Endothelial cell of umbilical vein (primary cell): ENCODE measurements around the gene CD58. TPM values are rescaled to one million over a fixed set of nuclear protein-coding genes. Genes with fewer than 3 reads are reported as not detected.

ENCODE experiments used
- BruUV-seq: library from RNA; stranded (reverse); fragments of 400-500 nt; replicated peaks from 2 replicates; lab custom pipeline; 2021; lab: Mats Ljungman, UMichigan
- CTCF ChIA-PET: fragments of 300-600, 350-600 bp; sonication (Branson Sonifier 250); formaldehyde crosslinking; loops from one replicate; lab custom pipeline; 2021; ENCODE audit warnings: antibody characterized with exemption, inconsistent platforms; lab: Charles Lee
- POLR2A ChIA-PET: fragments of 300-600, 350-600 bp; sonication (Branson Sonifier 250); formaldehyde crosslinking; loops from one replicate; lab custom pipeline; 2021; ENCODE audit warnings: antibody characterized with exemption, inconsistent platforms; lab: Charles Lee
- DNase-seq: peaks from one replicate; pipeline ENCODE4 v3.0.0-alpha.2; 2011; ENCODE audit warnings: low read depth, low spot score
- FAIRE-seq: peaks from 2 replicates; lab custom pipeline; 2011; peaks lifted over from hg19 to GRCh38; lab: Jason Lieb, UNC
- H2AFZ ChIP-seq: 2 replicates; pipeline ENCODE4 v1.6.0; 2012; ENCODE audit warnings: low read depth, low read length, control low read depth, inconsistent platforms
- H3K27ac ChIP-seq: 2 replicates; pipeline ENCODE4 v1.5.1; 2011; ENCODE audit warnings: low read depth, mild to moderate bottlenecking, control low read depth, low read length, moderate library complexity; ENCODE audit not compliant: insufficient read depth
- H3K27me3 ChIP-seq, 2 experiments: 2 replicates each; pipeline versions ENCODE4 v1.6.0 to v1.6.1; 2011; ENCODE audit warnings: low read length in 2 of 2, mixed read lengths in 1 of 2; ENCODE audit not compliant: control insufficient read depth in 2 of 2, insufficient read depth in 2 of 2
- H3K36me3 ChIP-seq, 2 experiments: 2 replicates in 1 of 2; 3 replicates in 1 of 2; pipeline ENCODE4 v1.5.1; 2011; ENCODE audit warnings: low read length in 2 of 2, mild to moderate bottlenecking in 1 of 2, moderate library complexity in 1 of 2; ENCODE audit not compliant: control insufficient read depth in 2 of 2, insufficient read depth in 2 of 2; ENCODE audit errors: extremely low read depth in 1 of 2
- H3K4me1 ChIP-seq: 3 replicates; pipeline ENCODE4 v1.5.1; 2011; ENCODE audit warnings: mild to moderate bottlenecking, low read length; ENCODE audit not compliant: control insufficient read depth, insufficient read depth; ENCODE audit errors: extremely low read depth
- H3K4me2 ChIP-seq: 2 replicates; pipeline ENCODE4 v1.6.1; 2011; ENCODE audit warnings: low read length, control low read depth, mixed read lengths; ENCODE audit not compliant: insufficient read depth
- H3K4me3 ChIP-seq, 3 experiments: fragments of 200-600 bp in 1 of 3; sonication (generic), shearing (Covaris generic) in 1 of 3; replicated peaks in 1 of 3; 2 replicates each; pipeline ENCODE4 v1.5.1; 2011 to 2016; ENCODE audit warnings: control low read depth in 3 of 3, low read length in 3 of 3, mild to moderate bottlenecking in 2 of 3, inconsistent platforms in 1 of 3, low read depth in 1 of 3, moderate library complexity in 1 of 3; ENCODE audit not compliant: insufficient read depth in 1 of 3
- H3K79me2 ChIP-seq: 2 replicates; pipeline ENCODE4 v1.6.0; 2012; ENCODE audit warnings: low read length, inconsistent platforms; ENCODE audit not compliant: control insufficient read depth, insufficient read depth
- H3K9ac ChIP-seq: replicated peaks from 2 replicates; pipeline ENCODE3; 2011; ENCODE audit warnings: low read length, control low read depth; ENCODE audit not compliant: insufficient read depth; ENCODE audit errors: extremely low read depth
- H3K9me1 ChIP-seq: replicated peaks from 3 replicates; pipeline ENCODE4 v1.6.0; 2011; ENCODE audit warnings: mild to moderate bottlenecking, low read length; ENCODE audit not compliant: control insufficient read depth, insufficient read depth; ENCODE audit errors: extremely low read depth
- H3K9me3 ChIP-seq: replicated peaks from 2 replicates; pipeline ENCODE4 v1.5.1; 2012; ENCODE audit warnings: low read length, inconsistent platforms; ENCODE audit not compliant: control insufficient read depth, insufficient read depth
- H4K20me1 ChIP-seq: replicated peaks from 2 replicates; pipeline ENCODE3; 2011; ENCODE audit warnings: mild to moderate bottlenecking, low read length; ENCODE audit not compliant: control insufficient read depth, insufficient read depth; ENCODE audit errors: extremely low read depth
- CTCF ChIP-seq, 2 donors: IDR thresholded peaks; 1 replicate in 1 of 2; 2 replicates in 1 of 2; pipeline ENCODE4 v1.5.1; 2011; ENCODE audit warnings: low read length in 2 of 2, mild to moderate bottlenecking in 2 of 2, moderate library complexity in 2 of 2, control low read depth in 1 of 2, inconsistent platforms in 1 of 2, low read depth in 1 of 2; ENCODE audit not compliant: insufficient read depth in 1 of 2; ENCODE audit errors: extremely low read depth in 1 of 2
- EZH2 ChIP-seq: IDR thresholded peaks from 2 replicates; pipeline ENCODE4 v1.6.1; 2012; ENCODE audit warnings: borderline replicate concordance, low read depth, mild to moderate bottlenecking, moderate library complexity, low read length, inconsistent platforms; ENCODE audit not compliant: severe bottlenecking
- FOS ChIP-seq: IDR thresholded peaks from 2 replicates; pipeline ENCODE4 v1.6.1; 2011; ENCODE audit warnings: mild to moderate bottlenecking, low read length, moderate library complexity, borderline replicate concordance; ENCODE audit not compliant: insufficient read depth
- GATA2 ChIP-seq: IDR thresholded peaks from 2 replicates; pipeline ENCODE4 v1.7.0; 2011; ENCODE audit warnings: low read depth, mild to moderate bottlenecking, moderate library complexity, mixed read lengths, low read length; ENCODE audit not compliant: insufficient read length, insufficient read depth
- JUN ChIP-seq: IDR thresholded peaks from 2 replicates; pipeline ENCODE4 v1.6.1; 2011; ENCODE audit warnings: borderline replicate concordance, low read depth; ENCODE audit not compliant: insufficient read length, insufficient read depth
- MAX ChIP-seq: IDR thresholded peaks from 2 replicates; pipeline ENCODE4 v1.6.1; 2011; ENCODE audit not compliant: insufficient read depth, insufficient read length
- MYC ChIP-seq: IDR thresholded peaks from one replicate; pipeline ENCODE4 v1.6.1; 2011; ENCODE audit warnings: mild to moderate bottlenecking, low read depth, low read length
- POLR2A ChIP-seq: IDR thresholded peaks from 2 replicates; pipeline ENCODE4 v1.6.1; 2012; ENCODE audit warnings: low read depth, mild to moderate bottlenecking, control low read depth, low read length
- POLR2AphosphoS5 ChIP-seq: IDR thresholded peaks from 2 replicates; pipeline ENCODE4 v1.6.1; 2012; ENCODE audit warnings: low read depth, mild to moderate bottlenecking, control low read depth, low read length, moderate library complexity; ENCODE audit not compliant: insufficient read depth
- dilution Hi-C: fragments of 300-500 bp; cut with MboI; formaldehyde crosslinking; loops from one replicate; pipeline ENCODE4 v1.15.0; 2019; ENCODE audit warnings: low sequenced_read_pairs; ENCODE audit not compliant: extremely low pct_ligation_motif_present
- intact Hi-C: fragments of 100-400 bp; cut with micrococcal nuclease; formaldehyde crosslinking; loops from one replicate; pipeline ENCODE4 v1.10.0; 2022
- polyA plus RNA-seq, 4 experiments: library from polyadenylated mRNA; depleted of rRNA in 3 of 4; stranded (reverse) in 3 of 4; unstranded in 1 of 4; fragments of >200 nt; gene quantifications; 2 replicates each; pipeline versions ENCODE4 v1.2.1 to v1.2.3, GENCODE V29; 2011 to 2012; ENCODE audit warnings: missing spikeins in 1 of 4
- total RNA-seq: library from RNA; stranded (reverse); gene quantifications from 2 replicates; pipeline ENCODE4 v1.2.3, GENCODE V29; 2021

The CD58 gene
- total and polyA plus RNA-seq, 2 donors (not counting 3 experiments of a cell fraction or from before 2014, with no cell fraction given), result 9.8 to 12.7 TPM

- Histone ChIP-seq H3K79me2 (no peaks in the 10 kb centered on the region), H3K27me3 (no peaks in the 10 kb centered on the region), H3K9ac (no peak overlapping the region), H3K9me3 (no peaks in the 10 kb centered on the region), H2AFZ (no peak overlapping the region), H3K4me2 (no peak overlapping the region), H4K20me1 (no peaks in the 10 kb centered on the region), H3K9me1 (no peaks in the 10 kb centered on the region), H3K4me3 (no peak overlapping the region), H3K27ac (no peak overlapping the region), H3K4me1 (no peaks in the 10 kb centered on the region), H3K36me3 (no peaks in the 10 kb centered on the region)
- ChIA-PET POLR2A (no interaction called here), CTCF (interaction anchor here (1.3 to 1.8 kb wide), 3 partner anchors 9 to 80 kb away, joined by 3 to 8 read pairs (median 3); no protein-coding TSS in a partner anchor)
- intact Hi-C loops, result no loop called here
- no TSS peak for BruUV-seq
- DNase-seq (no peak), FAIRE-seq (no peak)
- dilution Hi-C loops, result no loop called here
- TF ChIP-seq MYC (no peak), MAX (no peak), POLR2AphosphoS5 (no peak), CTCF (IDR thresholded peaks at IDR 0.05; ENCODE audit: extremely low read depth in 1 of 2, insufficient read depth in 1 of 2, low read depth in 1 of 2, low read length in 2 of 2) (no peak), FOS (no peak), EZH2 (no peak), GATA2 (no peak), JUN (no peak), POLR2A (no peak)
Observed at GRCh38 chr1:116515702-116516101, 55.1 kb downstream of the CD58 start.
